GM20000 (cell line): ENCODE data around the gene CALCA.
A peak's percentile ranks its signal among the peaks of the same experiment; 100 is the strongest.
"Not testable (repeated sequence)": the region's sequence is repeated elsewhere in the genome, so short reads cannot be mapped to it uniquely, and the experiment has no call there.

ENCODE experiments used
- DNase-seq: peaks from one replicate; pipeline ENCODE4 v3.0.0; 2012; ENCODE audit warnings: low spot score
- TF ChIP-seq, protein P1 (sequence below): IDR thresholded peaks from 2 replicates; pipeline ENCODE4 v1.5.1; 2012; ENCODE audit warnings: mild to moderate bottlenecking, control low read depth; ENCODE audit errors: extremely low read depth, missing control alignments

CALCA gene, protein sequence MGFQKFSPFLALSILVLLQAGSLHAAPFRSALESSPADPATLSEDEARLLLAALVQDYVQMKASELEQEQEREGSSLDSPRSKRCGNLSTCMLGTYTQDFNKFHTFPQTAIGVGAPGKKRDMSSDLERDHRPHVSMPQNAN

DNA sequence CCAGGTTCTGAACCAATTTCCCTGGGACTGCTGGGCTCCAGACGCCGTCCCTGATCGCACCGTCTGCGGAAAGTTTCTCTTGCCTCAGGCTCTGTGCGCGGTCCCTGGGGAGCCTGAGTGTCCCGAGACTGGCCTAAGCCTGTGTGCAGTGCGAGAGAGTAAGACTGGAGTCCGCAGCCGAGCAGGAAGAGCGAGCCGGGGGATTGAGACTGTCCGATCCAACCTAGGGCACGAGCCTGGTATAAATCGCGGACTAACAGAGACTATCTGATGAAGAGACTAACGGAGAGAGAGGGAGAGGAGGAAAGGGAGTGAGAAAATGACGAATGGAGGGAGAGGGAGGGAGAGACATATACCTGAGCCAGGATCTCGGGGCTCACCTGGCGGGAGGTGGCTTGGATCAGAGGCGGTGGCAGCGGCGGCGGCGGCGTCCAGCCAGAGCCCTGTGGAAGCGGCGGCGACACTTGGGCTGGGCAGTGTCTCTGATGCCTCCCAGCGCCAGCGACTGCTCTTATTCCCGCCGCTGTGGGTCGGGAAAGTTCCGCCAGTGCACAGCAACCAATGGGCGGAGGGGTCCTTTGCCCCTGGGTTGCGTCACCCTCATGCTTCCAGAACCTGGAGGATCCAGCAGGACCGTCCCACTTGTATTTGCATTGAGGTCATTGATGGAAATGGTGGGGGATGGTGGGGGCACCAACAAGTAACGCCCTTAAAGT, at the start of gene CALCA:
TSS of gene CALCA (minus strand) at position 487 of the 716 bp plus-strand sequence. CDS start 1,159 bp downstream, outside the sequence.
- TF ChIP-seq, protein P1, sequence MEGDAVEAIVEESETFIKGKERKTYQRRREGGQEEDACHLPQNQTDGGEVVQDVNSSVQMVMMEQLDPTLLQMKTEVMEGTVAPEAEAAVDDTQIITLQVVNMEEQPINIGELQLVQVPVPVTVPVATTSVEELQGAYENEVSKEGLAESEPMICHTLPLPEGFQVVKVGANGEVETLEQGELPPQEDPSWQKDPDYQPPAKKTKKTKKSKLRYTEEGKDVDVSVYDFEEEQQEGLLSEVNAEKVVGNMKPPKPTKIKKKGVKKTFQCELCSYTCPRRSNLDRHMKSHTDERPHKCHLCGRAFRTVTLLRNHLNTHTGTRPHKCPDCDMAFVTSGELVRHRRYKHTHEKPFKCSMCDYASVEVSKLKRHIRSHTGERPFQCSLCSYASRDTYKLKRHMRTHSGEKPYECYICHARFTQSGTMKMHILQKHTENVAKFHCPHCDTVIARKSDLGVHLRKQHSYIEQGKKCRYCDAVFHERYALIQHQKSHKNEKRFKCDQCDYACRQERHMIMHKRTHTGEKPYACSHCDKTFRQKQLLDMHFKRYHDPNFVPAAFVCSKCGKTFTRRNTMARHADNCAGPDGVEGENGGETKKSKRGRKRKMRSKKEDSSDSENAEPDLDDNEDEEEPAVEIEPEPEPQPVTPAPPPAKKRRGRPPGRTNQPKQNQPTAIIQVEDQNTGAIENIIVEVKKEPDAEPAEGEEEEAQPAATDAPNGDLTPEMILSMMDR = no peak
- DNase-seq = no peak

GRCh38 chr11:15016200-15016599, 44.0 kb upstream of the CALCA start:
- TF ChIP-seq, protein P1 = no peak
- no peak for DNase-seq

DNA sequence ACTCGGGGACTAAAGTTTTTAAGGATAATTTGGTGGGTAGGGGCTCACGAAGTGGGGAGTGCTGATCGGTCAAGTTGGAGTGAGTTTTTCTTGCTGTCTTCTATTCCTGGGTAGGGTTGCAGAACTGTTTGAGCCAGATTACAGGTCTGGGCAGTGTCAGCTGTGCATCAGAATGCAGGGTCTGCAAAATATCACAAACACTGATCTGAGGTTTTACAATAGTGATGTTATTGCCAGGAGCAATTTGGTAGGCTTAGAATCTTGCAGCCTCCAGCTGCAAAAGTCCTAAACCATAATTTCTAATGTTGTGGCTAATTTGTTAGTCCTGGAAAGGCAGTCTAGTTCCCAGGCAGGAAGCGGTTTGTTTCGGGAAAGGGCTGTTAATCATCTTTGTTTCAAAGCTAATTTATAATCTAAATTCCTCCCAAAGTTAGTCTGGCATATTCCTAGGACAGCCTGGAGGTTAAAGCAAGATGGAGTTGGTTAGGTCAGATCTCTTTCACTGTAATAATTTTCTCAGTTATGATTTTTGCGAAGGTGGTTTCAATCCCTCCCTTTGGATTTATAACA, 39.7 kb upstream of the CALCA start:
- TF ChIP-seq, protein P1 = no peak
- DNase-seq = no peak

GRCh38 chr11:15010865-15011264, 38.7 kb upstream of the CALCA start:
- TF ChIP-seq, protein P1 = no peak
- no peak for DNase-seq

DNA sequence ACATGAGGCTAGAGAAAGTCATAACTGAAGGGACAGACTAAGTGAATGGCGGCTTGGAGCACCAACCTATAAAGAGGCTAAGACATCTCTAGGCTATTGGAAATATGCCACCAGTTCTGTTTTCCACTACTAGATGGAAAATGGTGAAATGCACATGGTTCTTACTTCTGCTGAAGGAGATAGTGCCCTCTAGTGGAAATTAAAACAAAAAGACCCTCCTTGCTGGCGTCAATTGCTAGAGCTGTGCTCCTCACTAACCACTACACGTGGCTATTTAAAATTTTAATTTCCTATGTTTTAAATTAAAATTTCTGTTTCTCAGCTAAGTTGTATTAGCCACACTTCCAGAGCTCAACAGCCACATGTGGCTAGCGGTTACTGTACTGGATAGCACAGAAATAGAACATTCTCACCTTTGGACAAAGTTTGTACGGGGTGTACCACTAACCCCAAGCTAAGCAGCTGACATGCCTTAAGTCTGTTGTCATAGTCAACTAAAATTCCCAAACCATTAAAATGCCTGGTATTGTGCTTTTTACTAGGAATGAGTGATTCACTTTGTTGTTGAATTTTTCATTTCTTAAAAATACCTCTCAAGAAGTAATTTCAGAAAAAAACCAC, 34.1 kb upstream of the CALCA start:
- peak; percentile 24 for DNase-seq
- TF ChIP-seq, protein P1 = no peak

- DNase-seq = not testable (repeated sequence)
Observed at GRCh38 chr11:14988133-14988532, 16.0 kb upstream of the CALCA start.

GRCh38 chr11:14981507-14981906, 9.4 kb upstream of the CALCA start:
- DNase-seq = no peak
- TF ChIP-seq, protein P1 = no peak
